IMR-90 (cell line): Measurements from ENCODE around the gene DLL3.

Experiments
- BHLHE40 ChIP-seq: fragments of 150-350 bp; IDR thresholded peaks from 2 replicates; pipeline ENCODE4 v1.6.1; 2016; ENCODE audit warnings: mild to moderate bottlenecking, low read depth, low read length
- CTCF ChIP-seq: conservative IDR thresholded peaks from 2 replicates; pipeline ENCODE4 v1.5.1; 2012; ENCODE audit warnings: mild to moderate bottlenecking, low read depth, low read length, improper control_type of control experiment
- FOS ChIP-seq: fragments of 150-350 bp; IDR thresholded peaks from 2 replicates; pipeline ENCODE4 v1.6.1; 2016; ENCODE audit warnings: low read depth, low read length
- POLR2A ChIP-seq: IDR thresholded peaks from 2 replicates; pipeline ENCODE4 v1.6.1; 2012; ENCODE audit warnings: mild to moderate bottlenecking, low read depth, low read length
- RAD21 ChIP-seq: IDR thresholded peaks from 2 replicates; pipeline ENCODE4 v1.6.1; 2012; ENCODE audit warnings: low read length, improper control_type of control experiment
- RFX5 ChIP-seq: IDR thresholded peaks from 2 replicates; pipeline ENCODE4 v1.8.0; 2012; ENCODE audit warnings: low read depth, mild to moderate bottlenecking, low read length, moderate library complexity

GRCh38 chr19:39497701-39497995 lies 1.1 kb upstream of the DLL3 start:
- no peak for TF ChIP-seq CTCF
- no peak for TF ChIP-seq BHLHE40
- no peak for TF ChIP-seq RAD21
- no peak for TF ChIP-seq RFX5
- no peak for TF ChIP-seq POLR2A
- TF ChIP-seq FOS = no peak
